D341Med (cell line): Measurements from ENCODE around the gene AGBL4.

Experiments used
- DNase-seq: peaks from one replicate; pipeline ENCODE4 v3.0.0; 2012; ENCODE audit warnings: low spot score

Gene AGBL4

GRCh38 chr1:48644905-48645605 lies 1378.7 kb downstream of the AGBL4 start:
- no peak for DNase-seq

- DNase-seq, result no peak
Measured at GRCh38 chr1:48644190-48644900, 1379.4 kb downstream of the AGBL4 start.

GRCh38 chr1:48643193-48643592 lies 1380.6 kb downstream of the AGBL4 start:
- DNase-seq, result no peak

GRCh38 chr1:48640836-48641492 lies 1382.8 kb downstream of the AGBL4 start:
- DNase-seq, result no peak

DNA sequence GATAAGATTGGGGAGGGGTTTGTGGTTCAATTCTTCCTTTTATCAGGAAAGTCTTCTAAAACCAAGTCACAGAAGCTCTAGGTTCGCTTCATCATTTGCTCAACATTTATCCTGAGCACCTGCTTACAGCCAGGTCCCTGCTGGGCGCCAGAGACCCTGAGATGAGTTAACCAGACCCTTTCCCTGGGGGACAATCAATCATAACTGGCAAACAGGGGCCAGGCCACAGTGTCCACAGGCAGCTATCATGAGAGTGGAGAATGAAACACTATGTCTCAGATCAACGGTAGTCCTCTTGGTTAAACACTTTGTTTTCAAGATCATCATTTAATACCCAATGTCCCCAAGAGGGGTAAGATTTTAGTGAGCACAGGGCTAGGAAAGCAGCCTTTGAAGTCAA lies 1393.9 kb downstream of the AGBL4 start:
- DNase-seq, result no peak

DNA sequence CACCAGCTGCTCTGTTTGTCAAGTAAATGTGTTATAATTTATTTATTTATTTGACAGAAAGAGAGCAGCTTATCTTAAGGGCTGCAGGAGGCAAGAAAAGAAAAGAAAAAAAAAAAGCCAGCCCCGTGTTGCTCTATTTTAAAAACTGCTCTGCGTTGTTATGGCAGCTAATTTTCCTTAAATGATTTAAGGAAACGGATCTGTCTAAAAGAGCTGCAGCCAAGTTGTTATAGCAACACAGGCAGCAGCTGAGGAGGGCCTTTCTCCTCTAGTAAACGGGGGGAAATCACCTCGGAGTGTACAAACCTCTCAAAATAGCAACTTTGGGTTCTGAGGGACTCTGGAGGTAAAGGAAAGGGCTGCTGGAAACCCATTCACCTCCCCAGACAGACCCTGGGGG lies 1396.3 kb downstream of the AGBL4 start:
- DNase-seq, result no peak

GRCh38 chr1:48619539-48619938 lies 1404.2 kb downstream of the AGBL4 start:
- DNase-seq, result peak; percentile 44

- no peak for DNase-seq
Measured at GRCh38 chr1:48617252-48617651, 1406.5 kb downstream of the AGBL4 start.

DNA sequence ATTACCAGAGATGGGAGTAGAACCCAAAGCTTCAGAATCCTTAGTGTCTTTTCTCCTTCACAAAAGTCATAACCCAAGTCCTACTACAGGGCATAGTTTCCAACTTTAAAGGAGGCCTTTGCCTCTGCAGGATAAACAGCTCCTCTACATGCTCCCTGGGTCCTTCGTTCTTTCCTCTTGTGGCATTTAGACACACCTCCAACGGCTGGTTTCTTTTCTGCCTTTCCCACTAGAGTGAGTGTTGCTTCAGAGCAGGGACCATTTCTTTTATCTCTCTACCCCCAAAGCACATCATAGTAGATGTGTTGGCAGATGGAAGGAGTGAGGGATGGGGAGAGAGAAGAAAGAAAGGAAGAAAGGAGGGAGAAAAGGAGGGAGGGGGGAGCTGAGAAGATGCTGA lies 1407.0 kb downstream of the AGBL4 start:
- DNase-seq, result no peak

GRCh38 chr1:48611841-48612240 lies 1411.9 kb downstream of the AGBL4 start:
- DNase-seq, result no peak

DNA sequence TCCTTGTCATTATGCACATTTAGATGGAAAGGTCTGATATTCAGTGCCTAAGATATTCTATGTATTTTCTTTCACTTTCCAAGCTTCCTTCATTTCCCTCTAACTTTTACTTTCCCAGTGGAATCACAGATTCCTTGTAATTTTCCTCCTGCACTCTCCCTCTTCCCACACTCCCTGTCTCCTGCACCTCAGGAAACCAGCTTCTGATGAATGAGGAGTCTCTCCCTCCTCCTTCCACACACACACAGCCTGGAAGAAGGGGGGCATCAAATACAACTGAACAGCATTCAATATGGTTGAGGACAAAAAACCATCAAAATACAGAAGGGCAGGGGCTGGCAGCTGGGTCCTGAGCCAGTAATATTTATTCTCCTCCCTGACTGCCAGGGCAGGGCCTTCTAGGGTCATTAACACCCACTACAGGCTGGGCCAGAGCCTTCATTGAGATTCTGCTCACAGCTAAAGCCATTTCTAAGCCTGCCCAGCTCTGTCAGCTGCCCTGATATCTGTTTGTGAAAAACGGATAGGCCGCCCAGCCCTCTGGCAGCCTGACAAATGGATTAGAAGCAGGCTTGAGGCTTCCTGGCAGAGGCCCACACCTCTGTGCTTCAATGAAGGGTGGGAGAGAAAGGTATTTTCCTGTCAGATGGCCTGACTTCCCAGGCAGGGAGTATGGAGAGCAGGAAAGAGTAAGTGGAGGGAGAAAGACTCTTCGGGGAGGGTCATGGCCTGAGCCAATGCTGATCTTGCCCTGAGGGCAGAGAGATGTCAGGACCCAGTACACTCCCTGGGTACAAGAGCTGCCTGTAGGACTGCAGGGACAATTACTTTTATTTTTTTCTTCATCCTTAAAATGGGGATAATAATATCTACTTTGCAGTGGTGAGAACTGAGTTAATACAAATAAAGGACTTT lies 1412.9 kb downstream of the AGBL4 start:
- peak; percentile 35 for DNase-seq

- DNase-seq, result no peak
Measured at GRCh38 chr1:48608882-48609281, 1414.9 kb downstream of the AGBL4 start.

- DNase-seq, result no peak
Measured at GRCh38 chr1:48603222-48603621, 1420.5 kb downstream of the AGBL4 start.

GRCh38 chr1:48602349-48602748 lies 1421.4 kb downstream of the AGBL4 start:
- DNase-seq, result no peak

DNA sequence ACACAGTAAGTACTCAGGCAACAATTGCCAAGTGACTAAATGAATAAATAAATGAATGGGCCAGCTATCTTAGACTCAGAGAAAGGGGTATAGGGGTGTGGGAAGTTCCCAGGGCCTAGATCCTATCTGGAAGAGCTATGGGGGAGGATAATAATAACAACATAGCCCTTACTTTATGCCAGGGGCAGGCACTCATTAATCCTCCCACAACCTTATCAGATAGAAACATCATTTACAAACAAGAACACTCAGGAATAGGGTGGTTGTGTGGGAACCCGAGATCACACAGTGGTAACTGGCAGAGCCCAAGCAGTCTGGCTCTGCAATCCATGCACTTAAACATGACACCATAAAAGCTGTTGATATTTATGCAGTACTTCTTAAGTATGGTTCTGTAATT lies 1423.6 kb downstream of the AGBL4 start:
- no peak for DNase-seq

GRCh38 chr1:48597663-48598062 lies 1426.1 kb downstream of the AGBL4 start:
- no peak for DNase-seq

GRCh38 chr1:48596046-48596445 lies 1427.7 kb downstream of the AGBL4 start:
- no peak for DNase-seq

- DNase-seq, result no peak
Measured at GRCh38 chr1:48595613-48596012, 1428.1 kb downstream of the AGBL4 start.

- DNase-seq, result no peak
Measured at GRCh38 chr1:48592330-48592729, 1431.4 kb downstream of the AGBL4 start.

GRCh38 chr1:48591181-48591580 lies 1432.6 kb downstream of the AGBL4 start:
- DNase-seq, result no peak

GRCh38 chr1:48588061-48588460 lies 1435.7 kb downstream of the AGBL4 start:
- DNase-seq, result no peak

- DNase-seq, result no peak
Measured at GRCh38 chr1:48582408-48582807, 1441.3 kb downstream of the AGBL4 start.
